ENCODE data around the gene CAPN2.

The CAPN2 gene

GRCh38 chr1:223707256-223708000 lies 4.9 kb upstream of the CAPN2 start (continued):
- TF ChIP-seq ZNF623 (tag by site-specific recombination; IDR thresholded peaks at IDR 0.05) = 0 out of 2 replicates have a peak, but pooled peaks have one; percentile 24
- peak; percentile 71; the same call in 1 of the 2 replicates for TF ChIP-seq ZSCAN23 (tag by site-specific recombination; IDR thresholded peaks at IDR 0.05)
- no peak for TF ChIP-seq ZBTB11 (tag by site-specific recombination; conservative IDR thresholded peaks at IDR 0.05; ENCODE audit: low read depth)
- no peak for TF ChIP-seq ZNF776 (tag by site-specific recombination; IDR thresholded peaks at IDR 0.05; ENCODE audit: borderline replicate concordance)
- TF ChIP-seq ZNF626 (tag by site-specific recombination; IDR thresholded peaks at IDR 0.05) = no peak
- peak; percentile 86 for TF ChIP-seq INSM2 (tag by site-specific recombination; IDR thresholded peaks at IDR 0.05)
- no peak for TF ChIP-seq ZNF175 (tag by site-specific recombination; IDR thresholded peaks at IDR 0.05)
- TF ChIP-seq BCL11A (tag by site-specific recombination; IDR thresholded peaks at IDR 0.05; ENCODE audit: low read depth) = peak; percentile 93
- TF ChIP-seq ZNF335 (tag by site-specific recombination; conservative IDR thresholded peaks at IDR 0.05) = peak; percentile 83
- no peak; the same call in 1 of the 2 replicates for TF ChIP-seq ZNF391 (tag by site-specific recombination; IDR thresholded peaks at IDR 0.05; ENCODE audit: borderline replicate concordance, low read depth)
- TF ChIP-seq PRDM4 (tag by site-specific recombination; IDR thresholded peaks at IDR 0.05) = no peak
- TF ChIP-seq OVOL3 (tag by site-specific recombination; IDR thresholded peaks at IDR 0.05) = no peak
- no peak for TF ChIP-seq ZNF514 (tag by site-specific recombination; IDR thresholded peaks at IDR 0.05)
- no peak for TF ChIP-seq ZNF350 (tag by site-specific recombination; IDR thresholded peaks at IDR 0.05)
- TF ChIP-seq GLI4 (tag by site-specific recombination; IDR thresholded peaks at IDR 0.05) = no peak
- TF ChIP-seq PRDM6 (tag by site-specific recombination; IDR thresholded peaks at IDR 0.05) = peak; percentile 95
- no peak for TF ChIP-seq ZNF610 (tag by site-specific recombination; IDR thresholded peaks at IDR 0.05; ENCODE audit: borderline replicate concordance)
- TF ChIP-seq ZNF692 (tag by site-specific recombination; IDR thresholded peaks at IDR 0.05) = peak; percentile 79
- no peak for TF ChIP-seq ZFP3 (tag by site-specific recombination; IDR thresholded peaks at IDR 0.05; ENCODE audit: low read depth)
- no peak for TF ChIP-seq ZNF549 (tag by site-specific recombination; IDR thresholded peaks at IDR 0.05)
- no peak for TF ChIP-seq ZNF791 (tag by site-specific recombination; IDR thresholded peaks at IDR 0.05)
- no peak for TF ChIP-seq ZNF404 (tag by site-specific recombination; IDR thresholded peaks at IDR 0.05)
- TF ChIP-seq HIC1 (tag by site-specific recombination; IDR thresholded peaks at IDR 0.05) = peak; percentile 81
- TF ChIP-seq ZNF639 (tag by site-specific recombination; IDR thresholded peaks at IDR 0.05) = peak; percentile 94; the same call in 1 of the 2 replicates
- TF ChIP-seq HOXC10 (CRISPR knock-in tag; IDR thresholded peaks at IDR 0.05) = no peak

Measured in HEK293 (cell line).